ENCODE measurements around the gene CCDC175.

GRCh38 chr14:59564366-59564765 lies 12.2 kb downstream of the CCDC175 start:
- TF ChIP-seq CTCF (IDR thresholded peaks at IDR 0.05; ENCODE audit: poor library complexity) = no peak
- no peak for TF ChIP-seq EZH2phosphoT487 (IDR thresholded peaks at IDR 0.05; ENCODE audit: low read depth, severe bottlenecking, unreplicated experiment)
- no peak for TF ChIP-seq EZH2 (IDR thresholded peaks at IDR 0.05; ENCODE audit: borderline replicate concordance)

Data from hepatocyte (in vitro differentiated cells).